ENCODE measurements around the gene AFTPH.
A peak's percentile ranks its signal among the peaks of the same experiment; 100 is the strongest.
"Not testable (repeated sequence)": the region's sequence is repeated elsewhere in the genome, so short reads cannot be mapped to it uniquely, and the experiment has no call there.

Gene AFTPH

DNA sequence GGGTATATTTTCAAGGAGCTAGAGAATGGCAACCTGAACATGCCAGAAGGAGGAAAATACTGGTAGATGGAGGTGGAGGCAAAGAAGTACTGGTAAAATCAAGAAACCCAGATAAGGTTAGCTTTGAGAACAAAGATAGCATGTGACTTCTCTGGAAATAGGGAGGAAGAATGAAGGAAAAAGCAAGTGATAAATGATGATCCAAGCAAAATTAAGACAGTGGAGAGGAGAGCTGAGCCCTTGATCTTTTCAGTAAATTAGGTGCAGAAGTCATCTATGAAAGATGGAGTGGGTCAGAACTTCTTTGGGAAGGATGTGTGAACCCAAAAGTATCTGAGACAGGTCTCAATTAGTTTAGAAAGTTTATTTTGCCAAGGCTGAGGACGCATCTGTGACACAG lies 25.7 kb upstream of the AFTPH start:
- DNase-seq = no peak

DNA sequence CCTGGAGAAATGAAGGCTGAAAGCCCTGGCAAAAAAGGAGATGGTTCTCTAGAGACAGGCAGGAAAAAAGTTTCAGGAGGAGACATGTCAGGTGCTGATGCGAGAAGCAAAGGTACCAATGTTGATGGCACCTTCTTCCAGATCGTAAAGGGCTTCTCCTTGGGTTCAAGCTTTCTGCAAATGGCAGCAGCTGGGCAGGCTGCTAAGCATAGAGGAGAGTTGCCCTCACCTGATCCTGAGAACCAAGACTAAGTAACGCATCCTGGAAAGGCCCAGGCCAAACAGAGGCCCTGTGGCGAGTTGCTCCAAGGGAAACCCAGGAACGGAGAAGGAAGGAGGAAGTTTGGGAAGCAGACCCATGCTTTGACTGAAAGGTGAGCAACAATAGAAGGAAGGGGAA lies 23.6 kb upstream of the AFTPH start:
- no peak for DNase-seq

DNA sequence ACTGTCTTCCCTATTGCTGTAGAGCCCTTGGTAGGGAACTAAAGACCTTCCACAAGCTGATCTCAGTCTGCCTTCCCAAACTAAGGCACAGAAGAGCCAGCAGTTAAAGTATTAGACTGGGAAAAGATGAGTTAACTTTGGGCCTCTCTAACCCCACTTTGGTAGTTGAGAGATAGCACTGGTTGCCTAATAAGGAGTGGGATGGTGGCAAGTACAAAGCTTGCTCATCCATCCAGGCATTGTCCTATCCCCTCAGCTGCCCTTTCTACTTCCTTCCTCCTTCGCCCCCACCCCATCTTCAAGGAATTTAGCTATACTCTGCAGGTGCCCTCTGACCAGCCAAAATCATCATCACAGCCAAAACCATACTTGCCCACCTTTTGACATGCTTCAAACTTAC lies 22.2 kb upstream of the AFTPH start:
- DNase-seq = no peak

DNA sequence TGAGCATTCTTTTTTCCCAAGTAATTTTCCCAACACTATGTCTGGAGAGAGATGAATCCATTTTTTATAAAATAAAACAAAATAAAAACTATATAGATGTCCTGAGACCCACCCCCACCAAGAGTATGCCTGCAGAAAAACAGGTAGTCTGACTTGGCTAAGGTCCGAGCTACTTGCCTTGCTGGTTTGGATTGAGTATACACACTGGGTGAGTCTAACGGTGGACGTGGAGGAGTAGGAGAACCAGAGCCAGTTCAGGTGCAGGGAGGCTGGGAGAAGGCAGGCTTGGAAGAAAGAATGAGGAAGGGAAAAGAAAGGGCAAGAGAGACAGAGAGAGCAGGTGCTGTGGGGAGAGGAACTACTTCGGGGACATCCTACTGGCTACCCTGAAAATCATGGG lies 21.3 kb upstream of the AFTPH start:
- no peak for DNase-seq

GRCh38 chr2:64504774-64505720 lies 19.1 kb upstream of the AFTPH start:
- no peak for DNase-seq

DNA sequence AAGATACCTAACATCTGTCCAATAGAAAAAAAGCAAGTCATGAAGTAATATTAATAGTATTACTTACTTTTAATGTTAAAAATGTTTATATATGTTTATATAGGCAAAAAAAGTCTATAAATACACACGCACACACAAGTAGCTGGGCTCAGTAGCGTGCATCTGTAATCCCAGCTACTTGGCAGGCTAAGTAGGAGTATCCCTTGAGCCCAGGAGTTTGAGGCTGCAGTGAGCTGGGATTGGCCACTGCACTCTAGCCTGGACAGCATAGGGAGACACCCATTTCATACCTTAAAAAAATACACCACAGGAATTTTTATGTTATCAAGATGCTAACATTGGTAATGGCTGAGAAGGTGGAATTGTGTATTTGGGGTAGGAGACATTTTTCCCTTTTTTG lies 17.4 kb upstream of the AFTPH start:
- no peak for DNase-seq

GRCh38 chr2:64514008-64514407 lies 10.1 kb upstream of the AFTPH start:
- DNase-seq = no peak

DNA sequence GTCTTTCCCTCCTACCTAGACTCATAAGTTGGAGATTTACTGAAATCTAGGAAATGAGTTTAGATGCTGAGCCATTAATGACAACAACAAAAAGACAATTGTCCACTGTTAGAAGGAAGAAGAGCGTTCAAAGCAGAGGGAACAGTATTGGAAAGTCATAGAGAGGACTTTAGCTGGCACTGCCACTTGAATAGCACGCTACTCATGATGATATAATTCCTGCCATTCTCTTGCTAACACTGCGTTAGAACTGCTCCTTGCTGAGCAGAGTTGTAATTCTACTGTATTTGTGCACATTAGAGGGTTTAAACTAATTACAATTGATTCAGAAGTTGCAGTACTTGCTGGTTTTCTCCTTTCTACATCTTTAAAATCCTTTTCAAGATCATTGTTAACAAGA lies 9.0 kb upstream of the AFTPH start:
- DNase-seq = no peak

GRCh38 chr2:64516651-64517510 lies 7.2 kb upstream of the AFTPH start:
- DNase-seq = no peak

GRCh38 chr2:64517511-64517884 lies 6.6 kb upstream of the AFTPH start:
- DNase-seq = no peak

DNA sequence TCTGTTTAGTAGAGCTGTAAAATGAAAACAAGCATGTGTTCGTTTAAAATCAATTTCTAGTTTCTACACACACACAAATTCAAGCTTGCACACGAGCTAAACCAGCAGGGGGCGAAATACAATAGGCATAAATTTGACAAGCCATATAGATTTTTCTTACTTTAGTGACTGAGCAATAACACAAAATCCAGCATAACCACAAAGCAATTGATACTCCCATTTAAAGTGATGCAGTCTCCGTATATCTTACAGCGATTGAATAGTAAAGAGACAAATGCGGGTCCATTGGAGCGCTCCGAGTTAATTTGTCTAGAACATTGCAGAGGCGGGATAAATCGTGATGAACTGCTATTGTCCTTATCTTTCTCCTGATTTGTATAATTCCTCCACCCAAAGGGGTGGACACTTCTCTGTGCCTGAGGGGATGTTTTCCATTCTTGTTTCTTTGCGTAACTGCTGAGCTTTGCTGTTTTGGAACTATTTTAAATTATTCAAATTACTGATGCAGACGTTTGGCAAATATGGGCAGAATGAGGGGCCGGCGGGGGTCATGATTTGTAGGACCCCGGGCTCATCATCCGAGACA lies 1.2 kb upstream of the AFTPH start:
- peak; percentile 94 for DNase-seq

GRCh38 chr2:64524604-64525316 lies 632 bp downstream of the AFTPH start:
- peak; percentile 24 for DNase-seq

GRCh38 chr2:64525317-64525613 lies 1.1 kb downstream of the AFTPH start:
- no peak for DNase-seq

- DNase-seq = peak; percentile 2
Observed at GRCh38 chr2:64526034-64526433, 1.9 kb downstream of the AFTPH start.

DNA sequence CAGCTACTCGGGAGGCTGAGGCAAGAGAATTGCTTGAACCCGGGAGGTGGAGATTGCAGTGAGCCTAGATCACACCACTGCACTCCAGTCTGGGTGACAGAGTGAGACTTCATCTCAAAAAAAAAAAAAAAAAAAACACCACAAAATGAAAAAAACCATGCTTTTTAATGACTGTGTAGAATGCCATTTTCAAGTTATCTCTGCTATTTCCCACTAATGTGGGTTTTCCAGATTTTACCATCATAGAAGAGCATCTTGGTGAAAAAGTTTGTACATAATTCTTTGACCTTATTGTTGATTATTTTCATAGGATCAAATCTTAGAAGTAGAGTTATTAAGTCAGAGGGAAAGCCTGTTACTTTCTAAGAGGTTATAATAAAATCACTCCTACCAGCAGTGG lies 6.8 kb downstream of the AFTPH start:
- DNase-seq = not testable (repeated sequence)

- no peak for DNase-seq
Observed at GRCh38 chr2:64532030-64532429, 7.9 kb downstream of the AFTPH start.

GRCh38 chr2:64533882-64534281 lies 9.8 kb downstream of the AFTPH start:
- no peak for DNase-seq

DNA sequence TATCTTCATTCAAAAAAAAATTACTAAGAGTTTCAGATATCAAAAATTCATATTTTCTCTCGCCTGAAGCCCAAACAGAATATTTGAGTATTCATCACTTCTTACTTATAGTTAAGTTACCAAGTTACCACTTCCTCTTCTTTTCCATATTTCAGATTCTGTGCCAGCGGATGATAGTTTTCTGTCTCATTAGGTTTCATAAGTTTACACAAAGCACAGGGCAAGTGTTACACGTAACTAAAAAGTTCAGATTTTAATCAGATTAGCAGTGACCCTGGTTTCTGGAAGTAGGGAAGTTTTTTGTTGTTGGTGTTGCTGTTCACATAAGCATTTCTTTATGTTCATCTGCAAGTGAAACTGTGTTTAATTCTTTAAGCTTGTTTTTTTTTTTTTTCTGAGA lies 10.2 kb downstream of the AFTPH start:
- no peak for DNase-seq

- no peak for DNase-seq
Observed at GRCh38 chr2:64535024-64535423, 10.9 kb downstream of the AFTPH start.

DNA sequence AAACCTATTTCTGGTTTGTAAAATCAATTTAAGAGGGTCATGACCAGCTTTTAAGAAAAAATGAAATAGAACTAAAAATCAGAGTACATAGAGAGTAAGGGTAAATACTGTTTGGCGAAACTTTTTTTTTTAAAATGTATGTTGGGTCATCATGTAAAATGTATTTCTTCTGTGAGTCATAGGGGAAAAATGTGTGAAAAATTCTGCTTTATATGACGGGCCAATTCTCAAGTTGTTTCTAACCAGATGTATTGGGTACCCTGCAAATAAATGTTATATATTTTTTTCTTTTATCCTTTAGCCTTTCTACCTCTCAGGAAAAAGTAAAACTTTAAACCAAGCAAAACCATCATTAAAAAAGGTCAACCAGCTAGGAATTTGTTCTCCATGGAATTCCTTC lies 13.9 kb downstream of the AFTPH start:
- no peak for DNase-seq

DNA sequence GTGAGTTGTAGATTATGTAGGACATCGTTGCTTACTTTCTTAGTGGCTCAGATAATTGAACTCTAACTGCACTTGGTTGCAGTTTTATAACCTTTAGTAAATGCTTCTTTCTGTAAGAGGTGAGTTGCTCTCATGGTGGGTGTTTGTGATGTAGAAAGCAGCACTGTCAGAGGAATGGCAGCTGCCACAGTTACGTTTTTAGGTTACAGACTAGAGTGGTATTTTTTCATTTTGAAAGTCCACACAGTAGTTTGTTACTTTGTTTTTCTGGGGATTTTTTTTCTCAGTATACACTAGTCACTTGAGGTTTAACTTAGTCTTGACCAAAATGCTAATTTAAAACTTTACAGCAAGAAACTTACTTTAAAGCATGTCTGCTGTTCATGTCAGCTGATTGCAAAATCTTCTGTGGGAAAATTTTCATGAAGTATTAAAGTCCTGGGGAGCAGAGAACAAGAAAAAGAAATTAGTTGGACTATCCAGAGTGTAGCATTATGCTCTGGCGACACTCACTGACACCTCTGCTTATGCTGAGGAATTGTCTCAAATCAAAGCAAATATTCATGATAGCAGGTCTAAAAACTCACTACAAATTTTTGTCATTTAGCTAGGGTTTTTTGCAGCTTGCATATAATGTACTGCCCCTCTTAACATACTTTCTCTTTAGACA lies 14.8 kb downstream of the AFTPH start:
- no peak for DNase-seq

DNA sequence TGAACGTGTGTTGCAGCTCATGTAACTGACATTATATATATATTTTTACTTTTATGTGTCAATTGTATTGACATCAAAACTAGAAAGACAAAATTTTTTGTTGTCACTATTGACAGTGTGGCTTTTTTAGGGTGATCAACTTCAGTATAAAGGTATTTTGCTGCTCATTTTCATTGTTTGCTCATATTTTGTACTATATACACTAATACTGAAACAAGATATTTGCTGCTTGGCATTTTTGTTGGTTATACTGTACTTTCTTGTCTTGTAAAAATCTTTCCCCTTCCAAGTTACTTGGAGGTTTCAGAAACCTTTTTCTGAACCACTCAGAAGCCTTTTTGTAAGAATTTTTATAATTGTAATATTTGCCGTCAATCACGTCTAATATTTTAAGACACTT lies 16.5 kb downstream of the AFTPH start:
- DNase-seq = no peak

GRCh38 chr2:64541547-64541946 lies 17.4 kb downstream of the AFTPH start:
- DNase-seq = no peak
